ENCODE data around the gene SYPL1. TPM values are rescaled to one million over a fixed set of nuclear protein-coding genes. Genes with fewer than 3 reads are reported as not detected.

The SYPL1 gene
- 83.6 TPM for total RNA-seq
- long read RNA-seq, transcript SYPL1-202 (5 exons, 2,151 nt) = major isoform, 253 of 269 reads
- long read RNA-seq, partial matches to known transcripts = 7 of 269 reads
- long read RNA-seq, other reads (novel, unspliced or antisense) = 2 of 269 reads

- Histone ChIP-seq H3K36me3 (no peaks in the 10 kb centered on the region), H3K9me3 (replicated peaks) (no peaks in the 10 kb centered on the region), H3K4me3 (peak within 1 kb of the TSS; percentile 71), H3K4me1 (peaks cover 52% of the 10 kb centered on the region), H3K27ac (replicated peaks) (peak within 1 kb of the TSS; percentile 100), H3K27me3 (ENCODE audit: low read depth) (no peaks in the 10 kb centered on the region)
- DNase-seq = peak; percentile 96
- peak; percentile 26 for TF ChIP-seq CTCF (IDR thresholded peaks at IDR 0.05; ENCODE audit: borderline replicate concordance)
- intact Hi-C loops (cut with micrococcal nuclease) = no loop called here
Observed at GRCh38 chr7:106112118-106112971, at the start of gene SYPL1. Gene SYPL1, minus strand, starts transcription at chr7:106112312. Its CDS starts 104 bp downstream, at chr7:106112208.

- no peak overlapping the region for H3K4me3 ChIP-seq
- intact Hi-C loops (cut with micrococcal nuclease) = loop anchor here (2.0 kb wide), 1 partner anchor 98 kb away; no protein-coding TSS in a partner anchor
- H3K27me3 ChIP-seq (ENCODE audit: low read depth) = no peaks in the 10 kb centered on the region
- H3K9me3 ChIP-seq (replicated peaks) = peaks cover 8% of the 10 kb centered on the region
- no peak for DNase-seq
- H3K27ac ChIP-seq (replicated peaks) = no peak overlapping the region
- no peak for TF ChIP-seq CTCF (IDR thresholded peaks at IDR 0.05; ENCODE audit: borderline replicate concordance)
- no peaks in the 10 kb centered on the region for H3K36me3 ChIP-seq
- peaks cover 13% of the 10 kb centered on the region for H3K4me1 ChIP-seq
Observed at GRCh38 chr7:106155027-106155426, 42.9 kb upstream of the SYPL1 start.

GRCh38 chr7:106153891-106154449 is 41.9 kb upstream of the SYPL1 start:
- H3K4me3 ChIP-seq = peak overlapping the region; percentile 3
- no peaks in the 10 kb centered on the region for H3K9me3 ChIP-seq (replicated peaks)
- DNase-seq = peak; percentile 78
- intact Hi-C loops (cut with micrococcal nuclease) = loop anchor here (2.0 kb wide), 1 partner anchor 97 kb away; no protein-coding TSS in a partner anchor
- H3K27ac ChIP-seq (replicated peaks) = no peak overlapping the region
- no peaks in the 10 kb centered on the region for H3K36me3 ChIP-seq
- peaks cover 13% of the 10 kb centered on the region for H3K4me1 ChIP-seq
- no peaks in the 10 kb centered on the region for H3K27me3 ChIP-seq (ENCODE audit: low read depth)
- TF ChIP-seq CTCF (IDR thresholded peaks at IDR 0.05; ENCODE audit: borderline replicate concordance) = peak; percentile 96

- Histone ChIP-seq H3K4me1 (peaks cover 13% of the 10 kb centered on the region), H3K27me3 (ENCODE audit: low read depth) (no peaks in the 10 kb centered on the region), H3K27ac (replicated peaks) (no peak overlapping the region), H3K4me3 (no peak overlapping the region), H3K9me3 (replicated peaks) (no peaks in the 10 kb centered on the region), H3K36me3 (no peaks in the 10 kb centered on the region)
- no peak for DNase-seq
- intact Hi-C loops (cut with micrococcal nuclease) = no loop called here
- no peak for TF ChIP-seq CTCF (IDR thresholded peaks at IDR 0.05; ENCODE audit: borderline replicate concordance)
Observed at GRCh38 chr7:106152313-106152665, 40.2 kb upstream of the SYPL1 start.

- no peak for TF ChIP-seq CTCF (IDR thresholded peaks at IDR 0.05; ENCODE audit: borderline replicate concordance)
- Histone ChIP-seq H3K36me3 (no peaks in the 10 kb centered on the region), H3K27ac (replicated peaks) (no peak overlapping the region), H3K9me3 (replicated peaks) (no peaks in the 10 kb centered on the region), H3K27me3 (ENCODE audit: low read depth) (no peaks in the 10 kb centered on the region), H3K4me1 (peaks cover 13% of the 10 kb centered on the region), H3K4me3 (no peak overlapping the region)
- no peak for DNase-seq
- intact Hi-C loops (cut with micrococcal nuclease) = no loop called here
Observed at GRCh38 chr7:106151459-106152312, 39.6 kb upstream of the SYPL1 start.
